ENCODE data around the gene CHCHD1.
"Not testable (repeated sequence)": the region's sequence is repeated elsewhere in the genome, so short reads cannot be mapped to it uniquely, and the experiment has no call there.

CHCHD1 gene

DNA sequence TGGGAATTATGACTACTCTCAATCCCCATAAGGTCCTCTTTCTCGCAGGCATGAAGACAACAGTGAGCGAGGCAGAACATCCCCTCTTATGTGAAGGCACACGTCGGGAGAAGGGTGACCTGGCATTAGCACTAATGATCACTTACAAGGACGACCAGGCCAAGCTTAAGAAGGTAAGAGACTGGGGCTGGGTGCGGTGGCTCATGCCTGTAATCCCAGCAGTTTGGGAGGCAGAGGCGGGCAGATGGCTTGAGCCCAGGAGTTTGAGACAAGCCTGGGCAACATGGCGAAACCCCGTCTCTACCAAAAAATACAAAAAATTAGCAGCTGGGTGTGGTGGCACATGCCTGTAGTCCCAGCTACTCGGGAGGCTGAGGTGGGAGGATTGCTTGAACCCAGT lies 13.6 kb downstream of the CHCHD1 start:
- not testable (repeated sequence) for DNase-seq

- not testable (repeated sequence) for DNase-seq
These were observed 14.2 kb downstream of the CHCHD1 start for GRCh38 chr10:73796035-73796434.

- DNase-seq, result no peak
These were observed 14.9 kb downstream of the CHCHD1 start for GRCh38 chr10:73796766-73797165.

- no peak for DNase-seq
These were observed 15.6 kb downstream of the CHCHD1 start for GRCh38 chr10:73797324-73798025.

DNA sequence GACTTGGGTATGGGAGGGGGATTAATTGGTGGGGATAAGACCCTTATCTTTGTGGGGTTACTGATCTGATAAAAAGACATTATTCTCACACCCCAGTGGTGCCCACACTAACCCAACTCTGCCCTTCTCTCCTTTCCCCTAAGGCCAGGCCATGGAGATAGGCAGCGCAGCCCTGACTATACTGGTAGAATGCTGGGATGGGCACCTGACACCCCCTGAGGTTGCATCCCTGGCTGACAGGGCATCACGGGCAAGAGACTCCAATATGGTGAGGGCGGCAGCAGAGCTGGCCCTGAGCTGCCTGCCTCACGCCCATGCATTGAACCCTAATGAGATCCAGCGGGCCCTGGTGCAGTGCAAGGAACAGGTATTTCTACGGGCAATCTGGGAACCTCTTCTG lies 16.2 kb downstream of the CHCHD1 start:
- DNase-seq, result no peak

GRCh38 chr10:73798927-73799560 lies 17.2 kb downstream of the CHCHD1 start:
- DNase-seq, result no peak

GRCh38 chr10:73799899-73800559 lies 18.2 kb downstream of the CHCHD1 start:
- DNase-seq, result no peak

- no peak for DNase-seq
These were observed 18.9 kb downstream of the CHCHD1 start for GRCh38 chr10:73800560-73801252.

GRCh38 chr10:73801253-73801590 lies 19.4 kb downstream of the CHCHD1 start:
- DNase-seq, result no peak

DNA sequence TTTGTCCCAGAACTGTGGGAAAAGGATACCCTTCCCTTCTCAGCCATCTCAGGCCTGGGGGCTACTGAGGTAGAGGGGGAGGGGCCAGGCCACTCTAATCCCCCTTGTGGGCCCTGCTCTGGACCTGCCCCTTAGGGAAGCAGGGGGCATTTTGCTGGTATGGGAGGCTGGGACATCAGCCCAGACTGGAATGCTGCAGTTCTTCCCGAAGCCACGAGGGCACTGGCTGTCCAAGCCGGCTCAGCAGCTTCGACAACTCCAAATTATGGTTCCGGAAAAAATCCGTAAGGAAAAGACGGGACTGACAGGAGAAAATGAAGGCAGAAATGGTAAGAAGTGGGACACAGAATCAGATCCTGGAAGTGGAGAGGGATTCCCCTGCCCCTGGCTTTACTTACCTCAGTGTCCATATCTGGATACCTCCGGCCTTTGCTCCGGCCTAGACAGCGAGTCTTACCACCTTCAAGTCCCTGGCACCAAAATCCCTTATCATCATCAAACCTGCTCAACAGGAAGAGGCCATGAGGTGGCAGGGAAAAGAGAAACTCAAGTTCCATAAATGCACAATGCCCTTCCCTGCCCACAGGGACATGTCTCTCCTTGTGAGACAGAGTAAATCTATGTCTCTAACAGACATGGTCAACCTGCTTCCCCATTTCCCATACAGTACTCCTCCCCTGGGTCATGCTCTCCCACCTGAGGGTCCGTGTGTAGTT lies 20.6 kb downstream of the CHCHD1 start:
- no peak for DNase-seq

- DNase-seq, result no peak
These were observed 21.9 kb downstream of the CHCHD1 start for GRCh38 chr10:73803680-73804286.

- no peak for DNase-seq
These were observed 24.5 kb downstream of the CHCHD1 start for GRCh38 chr10:73806176-73806950.

DNA sequence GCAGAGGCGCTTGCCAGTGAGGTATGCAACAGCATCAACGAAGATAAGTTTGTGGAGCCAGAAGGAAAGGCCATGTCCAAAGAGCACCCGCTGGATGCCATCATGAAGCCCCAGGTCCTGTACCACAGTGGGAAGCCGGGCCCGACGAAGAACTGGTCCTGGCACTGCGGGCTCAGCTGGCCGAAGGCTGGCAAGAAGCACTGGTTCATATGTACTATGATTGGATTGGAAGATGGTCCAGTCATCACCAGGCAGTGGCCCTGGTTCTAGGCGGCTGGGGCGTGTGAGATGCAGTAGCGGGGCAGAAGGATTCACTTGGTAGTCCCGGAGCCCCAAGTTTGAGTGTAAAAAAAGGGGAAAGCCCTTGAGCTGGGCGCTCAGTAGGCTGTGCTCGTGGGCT lies 25.6 kb downstream of the CHCHD1 start:
- DNase-seq, result no peak

GRCh38 chr10:73808021-73808815 lies 26.4 kb downstream of the CHCHD1 start:
- no peak for DNase-seq

DNA sequence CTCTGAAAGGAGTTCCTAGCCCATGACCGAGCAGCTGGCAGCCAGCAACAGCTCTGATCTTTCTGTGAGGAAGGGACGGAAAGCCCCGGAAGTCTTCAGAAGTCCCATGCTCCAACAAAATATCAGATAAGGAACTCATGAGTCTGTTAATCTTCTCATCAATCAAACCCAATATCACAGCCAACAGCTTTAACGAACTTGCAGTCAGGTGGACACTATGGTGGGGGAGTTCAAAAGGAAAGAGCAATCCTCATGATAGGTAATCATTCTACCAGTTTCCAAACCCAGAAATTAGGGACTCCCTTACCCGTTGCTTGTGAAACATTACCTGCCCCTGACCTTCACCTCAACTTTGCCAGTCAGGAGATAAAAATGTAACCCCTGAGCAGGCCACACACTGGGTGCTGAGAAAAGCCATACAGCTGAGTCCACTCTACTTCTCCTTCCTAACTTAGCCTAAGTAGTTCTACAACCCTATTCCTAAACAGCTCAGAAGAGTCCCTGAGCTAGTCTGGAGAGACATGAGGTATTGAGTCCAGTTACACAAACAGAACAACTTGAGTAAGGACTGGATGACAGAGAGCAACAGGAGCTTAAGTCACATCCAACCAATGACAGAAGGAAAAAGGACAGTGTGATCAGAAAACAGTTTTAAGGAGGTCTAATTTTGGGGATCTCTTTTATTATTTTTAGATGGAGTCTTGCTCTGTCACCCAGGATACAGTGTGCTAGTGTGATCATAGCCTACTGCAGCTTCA lies 27.4 kb downstream of the CHCHD1 start:
- no peak for DNase-seq

DNA sequence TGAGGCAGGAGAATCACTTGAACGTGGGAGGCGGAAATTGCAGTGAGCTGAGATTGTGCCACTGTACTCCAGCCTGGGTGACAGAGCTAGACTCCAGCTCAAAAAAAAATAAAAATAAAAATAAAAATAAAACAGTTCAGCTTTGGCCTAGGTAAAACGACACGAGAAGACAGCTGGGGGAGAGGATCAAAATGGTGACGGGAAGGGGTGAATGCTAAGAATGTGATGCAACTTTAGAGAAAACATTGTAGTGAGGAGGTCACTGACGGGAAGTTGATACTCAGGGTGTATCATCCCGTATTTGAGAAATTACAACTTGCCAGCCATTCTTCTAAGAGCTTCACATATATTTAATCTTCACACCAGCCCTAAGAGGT lies 28.5 kb downstream of the CHCHD1 start:
- no peak for DNase-seq

DNA sequence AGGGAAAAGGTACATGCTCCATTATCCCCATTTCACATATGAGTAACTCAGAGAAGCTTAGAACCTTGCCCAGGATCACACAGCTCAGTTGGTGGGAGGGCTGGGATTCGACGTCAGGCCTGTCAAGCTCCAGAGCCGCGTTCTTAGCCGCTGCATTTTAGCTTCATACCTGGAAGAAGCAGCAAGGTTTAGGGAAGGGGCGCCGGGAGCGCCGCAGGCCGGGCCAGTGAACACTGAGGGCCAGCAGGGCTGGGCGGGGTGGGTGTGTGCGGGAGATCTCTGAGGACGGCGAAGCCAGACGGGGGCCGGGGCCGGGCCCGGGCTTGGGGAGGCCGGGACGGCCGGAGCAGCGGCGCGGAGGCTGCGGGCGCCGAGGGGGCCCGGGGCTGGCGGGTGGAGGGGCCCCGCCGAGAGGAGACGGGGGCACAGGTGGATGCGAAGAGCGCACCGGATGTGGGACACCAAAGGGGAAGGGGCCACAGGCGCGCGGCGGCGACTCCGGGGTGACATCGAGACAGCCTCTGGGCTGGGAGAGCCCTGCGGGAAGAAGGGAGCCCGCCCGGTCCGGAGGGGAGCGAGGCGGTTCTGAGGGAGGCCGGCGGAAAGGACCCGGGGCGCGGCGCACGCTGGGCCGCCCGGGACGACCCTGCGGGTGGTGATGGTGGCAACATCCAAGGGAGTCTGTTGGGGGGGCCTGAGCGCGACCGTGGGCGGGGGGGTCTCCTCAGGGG lies 29.1 kb downstream of the CHCHD1 start:
- DNase-seq, result peak; percentile 60

DNA sequence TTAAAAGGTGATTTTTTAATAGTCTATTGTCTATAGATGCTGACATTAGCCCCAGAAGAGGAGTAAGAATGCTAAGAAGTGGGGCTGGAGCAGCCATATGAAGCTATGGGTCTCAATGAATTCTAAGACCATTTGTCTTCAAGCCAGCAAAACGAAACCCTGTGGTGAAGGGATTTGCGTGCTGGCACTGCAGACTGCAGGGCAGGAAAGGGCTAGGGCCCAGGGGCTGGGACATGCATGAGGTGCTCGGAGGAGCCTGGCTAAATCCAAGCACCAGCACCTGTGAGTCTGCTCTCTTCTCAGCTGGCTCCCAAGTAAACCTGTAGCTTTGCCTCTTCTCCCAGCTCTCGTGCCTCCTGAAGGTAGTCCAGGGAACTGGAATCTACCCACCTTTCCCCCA lies 30.8 kb downstream of the CHCHD1 start:
- no peak for DNase-seq

DNA sequence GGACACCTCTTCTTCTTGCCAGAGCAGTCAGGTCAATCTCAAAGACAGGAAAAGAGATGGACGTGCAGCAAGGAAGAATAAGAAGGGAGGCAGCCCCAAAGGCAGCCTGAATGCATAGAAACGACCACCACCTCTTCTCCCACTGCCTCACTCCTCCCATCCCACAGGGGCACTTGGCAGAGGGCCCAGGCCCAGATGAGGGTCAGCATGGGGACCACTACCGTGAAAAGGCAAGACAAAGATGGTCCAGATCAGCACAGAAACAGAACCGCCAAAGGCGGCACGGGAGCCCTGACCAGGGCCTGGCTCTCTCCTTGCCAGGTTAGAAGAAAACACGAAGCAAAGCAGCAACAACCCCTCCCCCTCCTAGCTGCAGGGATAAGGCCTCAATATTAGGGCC lies 31.5 kb downstream of the CHCHD1 start:
- no peak for DNase-seq

Data from activated CD4-positive, alpha-beta T cell treated with anti-CD3 and anti-CD28 coated beads, Interleukin-2, amount 50 U/mL, for 16 hours (primary cell).